Dedifferentiated amniotic fluid mesenchymal stem cell (primary cell): Measurements from ENCODE around the gene TSPOAP1.

Source experiments
- DNase-seq: peaks from one replicate; pipeline ENCODE4 v3.0.0-alpha.2; 2016; ENCODE audit errors: extremely low spot score

The TSPOAP1 gene

GRCh38 chr17:58302919-58303585 is 25.5 kb downstream of the TSPOAP1 start:
- no peak for DNase-seq

GRCh38 chr17:58302171-58302918 is 26.2 kb downstream of the TSPOAP1 start:
- no peak for DNase-seq

- DNase-seq, result no peak
These were observed 27.0 kb downstream of the TSPOAP1 start for GRCh38 chr17:58301504-58302150.

- no peak for DNase-seq
These were observed 28.3 kb downstream of the TSPOAP1 start for GRCh38 chr17:58300336-58300735.

GRCh38 chr17:58294034-58294433 is 34.6 kb downstream of the TSPOAP1 start:
- DNase-seq, result no peak

- DNase-seq, result no peak
These were observed 37.3 kb downstream of the TSPOAP1 start for GRCh38 chr17:58291246-58291645.

- no peak for DNase-seq
These were observed 38.7 kb downstream of the TSPOAP1 start for GRCh38 chr17:58289869-58290268.

- no peak for DNase-seq
These were observed 43.2 kb downstream of the TSPOAP1 start for GRCh38 chr17:58285422-58285810.

- no peak for DNase-seq
These were observed 43.8 kb downstream of the TSPOAP1 start for GRCh38 chr17:58284613-58285421.

- DNase-seq, result no peak
These were observed 44.7 kb downstream of the TSPOAP1 start for GRCh38 chr17:58283674-58284612.

- DNase-seq, result no peak
These were observed 46.2 kb downstream of the TSPOAP1 start for GRCh38 chr17:58282442-58282841.

- DNase-seq, result no peak
These were observed 47.0 kb downstream of the TSPOAP1 start for GRCh38 chr17:58281511-58282011.

- no peak for DNase-seq
These were observed 47.9 kb downstream of the TSPOAP1 start, which contains the start of gene MPO for GRCh38 chr17:58280480-58281217. TSS of gene MPO (minus strand) at chr17:58280935. CDS start at chr17:58280758, 177 bp downstream.

- DNase-seq, result no peak
These were observed 48.7 kb downstream of the TSPOAP1 start for GRCh38 chr17:58279736-58280479.

GRCh38 chr17:58279016-58279711 is 49.4 kb downstream of the TSPOAP1 start:
- no peak for DNase-seq

GRCh38 chr17:58278661-58279015 is 50.0 kb downstream of the TSPOAP1 start:
- DNase-seq, result no peak

GRCh38 chr17:58277802-58278595 is 50.6 kb downstream of the TSPOAP1 start:
- no peak for DNase-seq
